Suppressor macrophage treated with lipopolysaccharide for 1 hour (primary cell): ENCODE results near the gene COG3.

Source experiments
- DNase-seq, 3 donors: peaks; one replicate each; pipeline ENCODE4 v3.0.0-alpha.2; 2020 to 2022

Gene COG3

GRCh38 chr13:45447050-45447661 lies 17.6 kb upstream of the COG3 start:
- no peak for DNase-seq

- DNase-seq: no peak
Measured at GRCh38 chr13:45448965-45449559, 15.7 kb upstream of the COG3 start.

- DNase-seq: no peak
Measured at GRCh38 chr13:45451282-45451681, 13.5 kb upstream of the COG3 start.

- no peak for DNase-seq
Measured at GRCh38 chr13:45454204-45454603, 10.5 kb upstream of the COG3 start.

- DNase-seq: no peak
Measured at GRCh38 chr13:45456196-45456972, 8.4 kb upstream of the COG3 start.

- no peak for DNase-seq
Measured at GRCh38 chr13:45464141-45464686, 525 bp upstream of the COG3 start.

- DNase-seq: no peak
Measured at GRCh38 chr13:45466359-45466758, 1.6 kb downstream of the COG3 start.

- DNase-seq: no peak
Measured at GRCh38 chr13:45468635-45469034, 3.9 kb downstream of the COG3 start.

- no peak for DNase-seq
Measured at GRCh38 chr13:45472171-45472705, 7.5 kb downstream of the COG3 start.

GRCh38 chr13:45473627-45474026 lies 8.9 kb downstream of the COG3 start:
- no peak for DNase-seq

- DNase-seq: no peak
Measured at GRCh38 chr13:45474584-45475454, 10.1 kb downstream of the COG3 start.

GRCh38 chr13:45479661-45480060 lies 14.9 kb downstream of the COG3 start:
- DNase-seq: no peak

GRCh38 chr13:45481688-45482087 lies 16.9 kb downstream of the COG3 start:
- no peak for DNase-seq

- no peak for DNase-seq
Measured at GRCh38 chr13:45482571-45483173, 17.9 kb downstream of the COG3 start.

- DNase-seq: no peak
Measured at GRCh38 chr13:45487604-45488003, 22.9 kb downstream of the COG3 start.

GRCh38 chr13:45490068-45490467 lies 25.3 kb downstream of the COG3 start:
- DNase-seq: no peak

- no peak for DNase-seq
Measured at GRCh38 chr13:45492538-45492937, 27.8 kb downstream of the COG3 start.

- no peak for DNase-seq
Measured at GRCh38 chr13:45496942-45497341, 32.2 kb downstream of the COG3 start.

GRCh38 chr13:45500492-45501174 lies 35.9 kb downstream of the COG3 start:
- DNase-seq: no peak

GRCh38 chr13:45501175-45501526 lies 36.4 kb downstream of the COG3 start:
- no peak for DNase-seq

- DNase-seq: no peak
Measured at GRCh38 chr13:45503658-45504057, 38.9 kb downstream of the COG3 start.

GRCh38 chr13:45506811-45507210 lies 42.1 kb downstream of the COG3 start:
- DNase-seq: no peak
